Measurements from ENCODE around the gene KHK. TPM values are rescaled to one million over a fixed set of nuclear protein-coding genes. Genes with fewer than 3 reads are reported as not detected.

Gene KHK
- total and polyA plus RNA-seq, 5 donors = 1.7 to 5.5 (median 3.0) TPM

DNA sequence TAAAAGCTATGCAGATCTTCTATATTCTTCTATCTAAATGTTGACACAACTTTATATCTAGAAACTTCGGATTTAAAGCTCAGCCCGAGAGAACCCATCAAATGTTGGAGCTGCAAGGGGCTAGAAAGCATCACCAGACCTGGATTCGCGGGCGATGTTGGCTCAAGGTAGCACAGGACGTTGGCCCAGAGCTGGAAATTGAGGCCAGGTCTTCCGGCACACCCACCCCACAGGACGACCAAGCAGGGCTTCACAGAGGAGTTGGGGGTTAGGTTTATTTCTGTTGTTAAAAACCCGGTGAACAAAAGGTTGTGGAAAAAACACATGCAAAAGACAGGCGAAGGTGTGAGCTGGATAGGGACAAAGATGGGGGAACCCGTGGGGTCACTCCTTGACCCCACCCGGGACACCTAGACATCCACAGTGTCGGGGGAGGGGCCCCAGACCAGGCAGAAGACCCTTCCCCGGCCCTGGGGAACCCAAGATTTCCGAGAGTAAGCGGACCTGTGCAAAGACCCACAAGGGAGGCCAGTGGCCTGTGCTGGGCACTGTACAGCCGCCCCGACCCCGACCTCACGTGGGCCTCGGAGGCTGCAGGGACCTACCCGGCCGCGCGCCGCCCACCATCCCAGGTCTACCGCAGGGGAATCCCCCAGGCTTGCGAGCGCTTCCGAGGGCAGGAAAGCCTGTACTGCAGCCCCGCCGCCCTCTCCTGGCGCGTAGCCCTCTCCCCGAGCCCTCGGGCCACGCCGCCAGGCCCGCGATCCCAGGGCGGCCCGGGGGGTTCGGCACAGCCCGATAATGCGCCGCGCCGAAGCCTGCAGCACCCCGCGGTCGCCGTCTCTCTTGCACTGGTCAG lies 36.9 kb upstream of the KHK start:
- intact Hi-C loops (cut with DNase I) = loop anchor here in 1 of 4 donors (5.0 kb wide), 1 partner anchor 38 kb away; the partner anchor contains the start of gene KHK
- peak overlapping the region; percentile 78 for H3K27ac ChIP-seq (ENCODE audit: low read length)
- H3K9me3 ChIP-seq (ENCODE audit: control insufficient read depth, low read length) = no peaks in the 10 kb centered on the region
- DNase-seq (peak; percentile 51 to 81 (median 81)), ATAC-seq (peak; percentile 20 to 30)
- H3K4me3 ChIP-seq (ENCODE audit: low read length) = peak overlapping the region; percentile 80
- H3K4me1 ChIP-seq (ENCODE audit: control insufficient read depth, insufficient read depth, low read length) = no peaks in the 10 kb centered on the region
- H3K27me3 ChIP-seq (ENCODE audit: control insufficient read depth, insufficient read depth) = no peaks in the 10 kb centered on the region
- 9% methylated on average over 52 of the region's 52 CpGs for WGBS

DNA sequence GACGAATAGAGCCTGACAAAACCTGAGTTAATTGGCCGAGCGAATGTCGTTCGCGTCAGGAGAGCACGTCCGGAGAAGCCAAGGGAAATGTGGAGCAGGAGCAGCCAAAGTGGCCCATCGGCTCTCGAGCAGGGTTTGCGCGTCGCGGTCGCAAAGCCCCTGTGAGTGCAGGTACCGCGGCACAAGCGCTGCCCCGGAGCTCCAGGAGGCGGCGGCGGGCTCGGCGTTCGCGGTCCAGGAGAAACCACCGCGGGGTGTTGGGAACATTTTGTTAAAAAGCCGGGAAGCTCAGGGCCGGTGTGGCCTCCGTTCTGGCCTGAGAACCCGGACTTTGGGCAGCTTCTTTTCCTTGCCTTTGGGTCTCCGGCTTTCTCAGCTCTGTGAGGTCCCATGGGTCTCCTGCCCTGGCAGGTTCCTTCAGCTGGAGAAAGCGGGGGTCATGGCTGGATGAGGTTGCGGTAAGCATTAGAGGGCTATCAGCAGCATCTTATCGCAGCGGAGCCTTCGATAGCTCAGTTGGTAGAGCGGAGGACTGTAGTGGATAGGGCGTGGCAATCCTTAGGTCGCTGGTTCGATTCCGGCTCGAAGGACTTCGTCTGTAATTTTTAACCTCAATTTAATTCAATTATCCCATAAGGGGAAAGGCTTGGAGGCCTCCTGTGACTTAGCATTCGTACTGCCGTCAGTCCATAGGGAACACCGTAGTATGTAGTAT lies 36.1 kb upstream of the KHK start:
- DNase-seq = peak; percentile 80 to 94 (median 93)
- H3K27ac ChIP-seq (ENCODE audit: low read length) = peak overlapping the region; percentile 87
- WGBS = under 1% methylated on average over 48 of the region's 48 CpGs
- no peaks in the 10 kb centered on the region for H3K27me3 ChIP-seq (ENCODE audit: control insufficient read depth, insufficient read depth)
- peak; percentile 87 to 90 for ATAC-seq
- H3K4me1 ChIP-seq (ENCODE audit: control insufficient read depth, insufficient read depth, low read length) = no peaks in the 10 kb centered on the region
- intact Hi-C loops (cut with DNase I) = loop anchor here in 1 of 4 donors (5.0 kb wide), 1 partner anchor 37 kb away; the partner anchor contains the start of gene KHK
- peak overlapping the region; percentile 80 for H3K4me3 ChIP-seq (ENCODE audit: low read length)
- H3K9me3 ChIP-seq (ENCODE audit: control insufficient read depth, low read length) = no peaks in the 10 kb centered on the region

DNA sequence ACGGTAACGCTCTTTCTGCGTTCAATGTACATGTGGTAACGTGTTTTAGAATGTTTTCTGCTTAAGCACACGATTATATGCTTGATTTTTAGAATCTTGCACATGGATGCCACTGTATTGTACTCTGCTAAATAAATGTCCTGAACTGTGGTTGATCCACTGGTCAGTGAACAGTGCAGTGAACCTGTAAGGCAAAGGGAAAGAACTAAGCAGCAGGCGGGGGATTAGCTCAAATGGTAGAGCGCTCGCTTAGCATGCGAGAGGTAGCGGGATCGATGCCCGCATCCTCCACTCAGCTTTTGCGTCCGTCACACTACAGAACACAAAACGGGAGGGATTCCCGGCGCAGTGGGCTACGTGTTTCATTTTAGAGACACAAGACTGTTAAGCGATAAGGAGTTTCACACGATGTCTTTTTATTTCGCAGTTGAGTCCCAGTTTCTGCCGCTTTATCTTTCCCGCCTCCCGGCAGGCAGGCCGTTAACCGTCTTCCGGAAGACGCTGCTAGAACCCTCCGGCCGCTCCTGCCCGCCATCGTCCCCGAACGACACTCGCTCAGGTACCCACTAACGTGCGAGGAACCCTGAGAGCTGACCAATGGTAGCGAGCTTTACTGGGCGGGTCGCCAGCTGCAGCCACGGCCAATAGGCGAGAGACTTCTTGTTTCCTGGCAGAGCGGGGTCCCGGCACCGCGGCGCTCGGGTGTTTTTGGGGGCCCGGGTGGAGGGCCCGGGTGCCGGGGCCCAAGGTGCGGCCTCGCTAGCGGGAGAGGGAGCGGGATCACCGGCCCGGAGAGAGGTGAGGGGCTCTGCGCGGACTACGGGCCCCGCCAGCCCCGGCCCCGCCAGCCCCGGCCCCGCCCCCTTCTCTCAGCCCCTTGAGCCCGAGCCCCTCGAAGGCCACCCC lies 35.3 kb upstream of the KHK start, which contains the start of gene AGBL5:
AGBL5 (plus strand) TSS at position 673 of the 906 bp plus-strand sequence. CDS start 1,291 bp downstream, outside the sequence.
- Histone ChIP-seq H3K27ac (ENCODE audit: low read length) (peak within 1 kb of the TSS; percentile 87), H3K9me3 (ENCODE audit: control insufficient read depth, low read length) (no peaks in the 10 kb centered on the region), H3K4me3 (ENCODE audit: low read length) (peak within 1 kb of the TSS; percentile 80), H3K4me1 (ENCODE audit: control insufficient read depth, insufficient read depth, low read length) (no peaks in the 10 kb centered on the region), H3K27me3 (ENCODE audit: control insufficient read depth, insufficient read depth) (no peaks in the 10 kb centered on the region)
- under 1% methylated on average over 67 of the region's 67 CpGs for WGBS
- ATAC-seq (peak; percentile 88 to 90), DNase-seq (peak; percentile 95 to 98 (median 98))
- intact Hi-C loops (cut with DNase I) = loop anchor here in 1 of 4 donors (5.0 kb wide), 1 partner anchor 36 kb away; the partner anchor contains the start of gene KHK

DNA sequence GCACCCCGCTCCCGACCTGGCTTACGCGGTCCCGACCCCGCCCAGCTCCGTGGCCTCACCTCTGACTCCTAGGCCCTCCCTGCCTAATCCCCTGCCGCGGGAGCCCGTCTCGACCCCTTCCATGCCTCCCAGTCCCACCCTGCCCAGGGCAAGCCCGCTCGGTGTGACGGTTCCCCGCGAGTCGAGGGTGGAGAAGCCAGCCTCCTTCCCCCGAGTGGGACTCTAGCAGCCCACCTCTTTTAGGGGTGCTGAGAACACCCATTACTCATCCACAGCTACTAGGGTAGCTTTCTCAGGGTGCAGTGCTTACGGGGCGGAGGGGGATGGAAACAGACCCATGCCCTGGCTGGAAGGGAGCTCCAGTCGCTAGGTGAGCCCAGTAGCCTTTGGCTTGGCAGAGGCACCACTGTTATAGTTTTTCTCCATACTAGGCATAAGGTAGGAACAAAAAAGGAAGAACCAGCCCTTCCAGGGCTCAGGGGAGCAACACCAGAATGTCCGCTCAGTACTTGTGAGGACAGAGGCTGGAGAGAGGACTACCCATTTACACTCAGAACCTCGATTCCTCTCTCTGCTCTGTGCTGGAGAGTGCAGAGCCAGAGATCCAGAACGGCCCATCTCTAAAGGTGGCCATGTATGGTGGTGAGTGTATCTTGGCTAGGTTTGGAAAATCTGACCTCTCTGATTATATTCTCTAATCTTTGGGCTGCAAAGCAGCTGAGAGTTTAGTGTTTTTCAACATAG lies 34.5 kb upstream of the KHK start:
- ATAC-seq = no peak
- peak overlapping the region; percentile 80 for H3K4me3 ChIP-seq (ENCODE audit: low read length)
- no peaks in the 10 kb centered on the region for H3K4me1 ChIP-seq (ENCODE audit: control insufficient read depth, insufficient read depth, low read length)
- H3K27me3 ChIP-seq (ENCODE audit: control insufficient read depth, insufficient read depth) = no peaks in the 10 kb centered on the region
- peak in 2 of 3 donors; percentile 63 to 84 for DNase-seq
- H3K27ac ChIP-seq (ENCODE audit: low read length) = peak overlapping the region; percentile 40
- no peaks in the 10 kb centered on the region for H3K9me3 ChIP-seq (ENCODE audit: control insufficient read depth, low read length)
- 4% methylated on average over 24 of the region's 24 CpGs for WGBS
- intact Hi-C loops (cut with DNase I) = loop anchor here in 1 of 4 donors (5.0 kb wide), 1 partner anchor 35 kb away; the partner anchor contains the start of gene KHK

DNA sequence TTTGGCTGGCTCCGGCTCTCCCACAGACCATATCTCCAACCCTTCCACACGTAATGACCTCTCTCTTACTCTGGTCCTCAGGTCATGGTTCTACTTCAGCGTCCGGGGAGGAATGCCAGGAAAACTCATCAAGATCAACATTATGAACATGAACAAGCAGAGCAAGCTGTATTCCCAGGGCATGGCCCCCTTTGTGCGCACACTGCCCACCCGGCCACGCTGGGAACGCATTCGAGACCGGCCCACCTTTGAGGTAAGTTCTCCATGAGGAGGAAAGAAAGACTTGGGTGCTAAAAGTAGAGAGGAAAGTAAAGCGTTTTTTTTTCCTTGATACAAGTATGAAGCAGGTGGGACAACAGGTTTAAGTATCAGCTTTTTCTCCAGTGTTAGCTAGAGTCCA lies 33.3 kb upstream of the KHK start:
- intact Hi-C loops (cut with DNase I) = loop anchor here in 1 of 4 donors (5.0 kb wide), 1 partner anchor 34 kb away; the partner anchor contains the start of gene KHK
- 85% methylated on average over 11 of the region's 11 CpGs for WGBS
- Histone ChIP-seq H3K27me3 (ENCODE audit: control insufficient read depth, insufficient read depth) (no peaks in the 10 kb centered on the region), H3K4me1 (ENCODE audit: control insufficient read depth, insufficient read depth, low read length) (no peaks in the 10 kb centered on the region), H3K27ac (ENCODE audit: low read length) (no peak overlapping the region), H3K9me3 (ENCODE audit: control insufficient read depth, low read length) (no peaks in the 10 kb centered on the region), H3K4me3 (ENCODE audit: low read length) (no peak overlapping the region)
- ATAC-seq (no peak), DNase-seq (no peak)

DNA sequence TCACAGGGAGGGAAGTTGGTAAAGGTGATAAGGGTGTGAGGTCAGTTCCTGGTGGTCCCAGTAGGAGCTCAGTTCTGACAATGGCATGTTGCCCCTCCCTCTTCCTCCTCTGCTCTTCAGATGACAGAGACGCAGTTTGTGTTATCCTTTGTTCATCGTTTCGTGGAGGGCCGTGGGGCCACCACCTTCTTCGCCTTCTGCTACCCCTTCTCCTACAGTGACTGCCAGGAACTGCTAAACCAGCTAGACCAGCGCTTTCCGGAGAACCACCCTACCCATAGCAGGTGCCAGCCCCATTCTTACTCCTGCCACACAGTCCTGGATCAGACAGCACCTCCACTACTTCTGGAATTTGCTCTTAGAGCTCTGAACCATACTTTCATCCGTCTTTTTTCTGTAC lies 32.8 kb upstream of the KHK start:
- no peak overlapping the region for H3K27ac ChIP-seq (ENCODE audit: low read length)
- H3K27me3 ChIP-seq (ENCODE audit: control insufficient read depth, insufficient read depth) = no peaks in the 10 kb centered on the region
- no peaks in the 10 kb centered on the region for H3K9me3 ChIP-seq (ENCODE audit: control insufficient read depth, low read length)
- DNase-seq (no peak), ATAC-seq (no peak)
- no peaks in the 10 kb centered on the region for H3K4me1 ChIP-seq (ENCODE audit: control insufficient read depth, insufficient read depth, low read length)
- intact Hi-C loops (cut with DNase I) = loop anchor here in 1 of 4 donors (5.0 kb wide), 1 partner anchor 34 kb away; the partner anchor contains the start of gene KHK
- H3K4me3 ChIP-seq (ENCODE audit: low read length) = no peak overlapping the region
- 77% methylated on average over 8 of the region's 8 CpGs for WGBS

DNA sequence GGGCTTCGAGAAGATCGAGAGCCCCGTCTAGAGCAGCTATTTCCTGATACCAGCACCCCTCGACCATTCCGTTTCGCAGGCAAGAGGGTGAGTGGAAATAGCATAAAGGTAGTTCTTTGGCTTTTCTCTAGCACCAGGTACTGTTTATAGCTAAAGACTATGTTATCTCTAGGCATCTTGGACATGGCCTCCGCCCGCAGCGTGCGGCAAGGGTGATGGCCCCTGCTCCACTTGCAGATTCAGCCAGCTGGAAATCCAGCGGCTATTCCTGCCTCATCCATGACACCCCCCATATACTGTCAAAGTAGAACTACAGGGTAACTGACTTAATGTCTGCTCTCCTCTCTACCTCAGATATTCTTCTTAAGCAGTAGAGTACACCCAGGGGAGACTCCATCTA lies 31.9 kb upstream of the KHK start:
- no peak overlapping the region for H3K27ac ChIP-seq (ENCODE audit: low read length)
- no peak overlapping the region for H3K4me3 ChIP-seq (ENCODE audit: low read length)
- intact Hi-C loops (cut with DNase I) = loop anchor here in 1 of 4 donors (5.0 kb wide), 1 partner anchor 33 kb away; the partner anchor contains the start of gene KHK
- WGBS = 93% methylated on average over 11 of the region's 11 CpGs
- DNase-seq (no peak), ATAC-seq (no peak)
- no peaks in the 10 kb centered on the region for H3K4me1 ChIP-seq (ENCODE audit: control insufficient read depth, insufficient read depth, low read length)
- no peaks in the 10 kb centered on the region for H3K9me3 ChIP-seq (ENCODE audit: control insufficient read depth, low read length)
- no peaks in the 10 kb centered on the region for H3K27me3 ChIP-seq (ENCODE audit: control insufficient read depth, insufficient read depth)

DNA sequence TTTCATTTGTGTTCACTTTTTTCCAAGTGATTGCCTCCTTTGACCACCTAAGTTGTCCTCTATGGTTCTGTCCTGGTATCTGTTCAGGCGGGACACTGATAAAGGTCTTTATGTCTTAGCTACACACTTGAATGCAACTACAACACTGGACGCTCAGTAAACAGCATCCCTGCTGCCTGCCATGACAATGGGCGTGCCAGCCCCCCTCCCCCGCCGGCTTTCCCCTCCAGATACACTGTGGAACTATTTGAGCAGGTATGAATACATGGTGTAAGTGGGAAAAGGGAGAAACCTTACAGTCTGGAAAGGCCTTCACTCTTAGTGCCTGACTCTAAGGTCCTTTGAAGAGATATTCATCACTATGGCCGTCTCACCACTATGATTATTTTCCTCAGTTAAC lies 29.4 kb upstream of the KHK start:
- Histone ChIP-seq H3K9me3 (ENCODE audit: control insufficient read depth, low read length) (no peaks in the 10 kb centered on the region), H3K27me3 (ENCODE audit: control insufficient read depth, insufficient read depth) (no peaks in the 10 kb centered on the region), H3K27ac (ENCODE audit: low read length) (no peak overlapping the region), H3K4me1 (ENCODE audit: control insufficient read depth, insufficient read depth, low read length) (no peaks in the 10 kb centered on the region), H3K4me3 (ENCODE audit: low read length) (no peak overlapping the region)
- intact Hi-C loops (cut with DNase I) = no loop called here
- 91% methylated on average over 6 of the region's 6 CpGs for WGBS
- DNase-seq (no peak), ATAC-seq (no peak)

DNA sequence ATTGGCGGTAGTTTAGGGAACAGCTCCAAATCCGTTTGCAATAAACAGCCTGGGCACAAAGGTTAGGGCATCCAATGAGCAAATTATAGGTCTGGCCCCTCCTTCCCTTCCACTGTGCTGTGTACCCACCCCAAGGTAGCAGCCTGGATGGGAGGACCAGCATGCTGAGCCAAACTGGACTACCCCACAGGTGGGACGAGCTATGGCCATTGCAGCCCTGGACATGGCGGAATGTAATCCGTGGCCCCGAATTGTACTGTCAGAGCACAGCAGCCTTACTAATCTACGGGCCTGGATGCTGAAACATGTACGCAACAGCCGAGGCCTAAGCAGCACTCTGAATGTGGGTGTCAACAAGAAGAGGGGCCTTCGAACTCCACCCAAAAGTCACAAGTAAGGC lies 28.4 kb upstream of the KHK start:
- no peaks in the 10 kb centered on the region for H3K9me3 ChIP-seq (ENCODE audit: control insufficient read depth, low read length)
- 92% methylated on average over 10 of the region's 10 CpGs for WGBS
- ATAC-seq = no peak
- no peaks in the 10 kb centered on the region for H3K4me1 ChIP-seq (ENCODE audit: control insufficient read depth, insufficient read depth, low read length)
- intact Hi-C loops (cut with DNase I) = no loop called here
- H3K27me3 ChIP-seq (ENCODE audit: control insufficient read depth, insufficient read depth) = no peaks in the 10 kb centered on the region
- no peak overlapping the region for H3K27ac ChIP-seq (ENCODE audit: low read length)
- no peak for DNase-seq
- H3K4me3 ChIP-seq (ENCODE audit: low read length) = no peak overlapping the region
